ENCODE data around the gene PKNOX2.

DNA sequence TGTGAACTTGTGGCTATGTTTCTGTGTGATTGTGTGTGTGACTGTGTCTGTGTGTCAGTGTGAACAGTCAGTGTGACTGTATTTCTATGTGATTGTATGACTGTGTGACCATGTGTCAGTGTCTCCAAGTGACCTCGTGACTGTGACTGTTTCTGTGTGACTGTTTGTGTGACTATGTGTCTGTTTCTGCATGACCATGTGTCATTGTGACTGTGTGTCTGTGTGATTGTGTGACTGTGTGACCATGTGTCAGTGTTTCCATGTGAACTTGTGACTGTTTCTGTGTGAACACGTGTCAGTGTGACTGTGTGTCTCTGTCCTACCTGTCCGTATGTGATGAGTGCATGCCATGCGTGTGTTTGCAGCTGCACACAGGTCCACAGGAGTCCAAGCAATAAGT, 8.8 kb upstream of the PKNOX2 start:
- TF ChIP-seq, protein P1, sequence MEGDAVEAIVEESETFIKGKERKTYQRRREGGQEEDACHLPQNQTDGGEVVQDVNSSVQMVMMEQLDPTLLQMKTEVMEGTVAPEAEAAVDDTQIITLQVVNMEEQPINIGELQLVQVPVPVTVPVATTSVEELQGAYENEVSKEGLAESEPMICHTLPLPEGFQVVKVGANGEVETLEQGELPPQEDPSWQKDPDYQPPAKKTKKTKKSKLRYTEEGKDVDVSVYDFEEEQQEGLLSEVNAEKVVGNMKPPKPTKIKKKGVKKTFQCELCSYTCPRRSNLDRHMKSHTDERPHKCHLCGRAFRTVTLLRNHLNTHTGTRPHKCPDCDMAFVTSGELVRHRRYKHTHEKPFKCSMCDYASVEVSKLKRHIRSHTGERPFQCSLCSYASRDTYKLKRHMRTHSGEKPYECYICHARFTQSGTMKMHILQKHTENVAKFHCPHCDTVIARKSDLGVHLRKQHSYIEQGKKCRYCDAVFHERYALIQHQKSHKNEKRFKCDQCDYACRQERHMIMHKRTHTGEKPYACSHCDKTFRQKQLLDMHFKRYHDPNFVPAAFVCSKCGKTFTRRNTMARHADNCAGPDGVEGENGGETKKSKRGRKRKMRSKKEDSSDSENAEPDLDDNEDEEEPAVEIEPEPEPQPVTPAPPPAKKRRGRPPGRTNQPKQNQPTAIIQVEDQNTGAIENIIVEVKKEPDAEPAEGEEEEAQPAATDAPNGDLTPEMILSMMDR (IDR thresholded peaks at IDR 0.05), result no peak
- TF ChIP-seq RNF2 (IDR thresholded peaks at IDR 0.05; ENCODE audit: borderline replicate concordance, low read depth) (no peak), CEBPB (IDR thresholded peaks at IDR 0.05) (no peak)
- TF ChIP-seq, protein P2, sequence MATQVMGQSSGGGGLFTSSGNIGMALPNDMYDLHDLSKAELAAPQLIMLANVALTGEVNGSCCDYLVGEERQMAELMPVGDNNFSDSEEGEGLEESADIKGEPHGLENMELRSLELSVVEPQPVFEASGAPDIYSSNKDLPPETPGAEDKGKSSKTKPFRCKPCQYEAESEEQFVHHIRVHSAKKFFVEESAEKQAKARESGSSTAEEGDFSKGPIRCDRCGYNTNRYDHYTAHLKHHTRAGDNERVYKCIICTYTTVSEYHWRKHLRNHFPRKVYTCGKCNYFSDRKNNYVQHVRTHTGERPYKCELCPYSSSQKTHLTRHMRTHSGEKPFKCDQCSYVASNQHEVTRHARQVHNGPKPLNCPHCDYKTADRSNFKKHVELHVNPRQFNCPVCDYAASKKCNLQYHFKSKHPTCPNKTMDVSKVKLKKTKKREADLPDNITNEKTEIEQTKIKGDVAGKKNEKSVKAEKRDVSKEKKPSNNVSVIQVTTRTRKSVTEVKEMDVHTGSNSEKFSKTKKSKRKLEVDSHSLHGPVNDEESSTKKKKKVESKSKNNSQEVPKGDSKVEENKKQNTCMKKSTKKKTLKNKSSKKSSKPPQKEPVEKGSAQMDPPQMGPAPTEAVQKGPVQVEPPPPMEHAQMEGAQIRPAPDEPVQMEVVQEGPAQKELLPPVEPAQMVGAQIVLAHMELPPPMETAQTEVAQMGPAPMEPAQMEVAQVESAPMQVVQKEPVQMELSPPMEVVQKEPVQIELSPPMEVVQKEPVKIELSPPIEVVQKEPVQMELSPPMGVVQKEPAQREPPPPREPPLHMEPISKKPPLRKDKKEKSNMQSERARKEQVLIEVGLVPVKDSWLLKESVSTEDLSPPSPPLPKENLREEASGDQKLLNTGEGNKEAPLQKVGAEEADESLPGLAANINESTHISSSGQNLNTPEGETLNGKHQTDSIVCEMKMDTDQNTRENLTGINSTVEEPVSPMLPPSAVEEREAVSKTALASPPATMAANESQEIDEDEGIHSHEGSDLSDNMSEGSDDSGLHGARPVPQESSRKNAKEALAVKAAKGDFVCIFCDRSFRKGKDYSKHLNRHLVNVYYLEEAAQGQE (IDR thresholded peaks at IDR 0.05), result no peak

All from A549 (cell line).